ENCODE results near the gene SRD5A3.

SRD5A3 gene

DNA sequence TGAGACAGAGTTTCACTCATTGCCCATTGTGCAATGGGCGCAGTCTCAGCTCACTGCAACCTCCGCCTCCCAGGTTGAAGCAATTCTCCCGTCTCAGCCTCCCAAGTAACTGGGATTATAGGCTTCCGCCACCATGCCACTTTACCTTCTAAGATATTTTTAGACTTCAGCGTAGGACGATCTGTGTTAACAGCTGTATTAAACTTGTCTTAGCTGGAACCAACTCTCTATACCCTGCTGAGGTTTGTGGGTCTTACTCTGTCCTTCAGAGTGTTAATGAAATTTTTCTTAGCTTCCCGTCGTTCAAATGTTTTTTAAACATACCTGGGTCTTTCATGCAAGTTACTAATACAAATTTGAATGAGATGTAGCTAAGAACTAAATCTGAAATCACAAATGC is 64.4 kb downstream of the SRD5A3 start:
- DNase-seq: no peak

DNA sequence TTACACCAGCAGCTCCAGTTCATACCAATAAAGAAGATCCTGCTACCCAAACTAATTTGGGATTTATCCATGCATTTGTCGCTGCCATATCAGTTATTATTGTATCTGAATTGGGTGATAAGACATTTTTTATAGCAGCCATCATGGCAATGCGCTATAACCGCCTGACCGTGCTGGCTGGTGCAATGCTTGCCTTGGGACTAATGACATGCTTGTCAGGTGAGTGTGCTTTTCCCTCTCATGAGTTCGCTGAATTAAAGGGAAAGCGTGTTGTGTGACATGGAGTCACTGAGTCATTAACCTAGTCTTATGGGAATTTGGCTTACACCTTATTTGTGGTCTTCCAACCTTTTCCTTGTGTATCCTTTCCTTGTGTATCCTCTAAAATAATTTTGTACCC is 65.6 kb downstream of the SRD5A3 start:
- no peak for DNase-seq

DNA sequence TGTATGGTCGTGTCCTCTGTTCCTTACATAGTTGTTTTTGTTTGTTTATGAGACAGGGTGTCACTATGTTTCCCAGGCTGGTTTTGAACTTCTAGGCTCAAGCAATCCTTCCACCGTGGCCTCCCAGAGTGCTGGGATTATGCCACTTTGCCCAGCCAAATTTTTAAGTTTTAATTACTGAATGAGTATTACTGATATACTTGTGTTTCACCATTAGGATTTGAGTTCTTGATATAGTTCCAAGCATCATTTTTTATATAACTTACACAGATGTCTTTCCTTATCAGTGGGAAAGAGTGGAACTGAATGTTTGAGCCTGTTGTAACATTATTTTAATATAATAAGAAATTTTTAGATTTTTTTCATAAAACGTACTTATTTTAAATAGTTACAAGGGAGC is 70.1 kb downstream of the SRD5A3 start:
- DNase-seq: no peak
